Measurements from ENCODE around the gene ACCS.

The ACCS gene

GRCh38 chr11:44018127-44018521, 47.9 kb upstream of the ACCS start:
- no peak overlapping the region for H3K4me2 ChIP-seq (ENCODE audit: insufficient read depth, low read length, poor library complexity, severe bottlenecking)
- no peak overlapping the region for H4K8ac ChIP-seq (ENCODE audit: low read depth, low read length)
- H2AK5ac ChIP-seq (ENCODE audit: low read depth, low read length) = no peak overlapping the region
- no peaks in the 10 kb centered on the region for H3K4me1 ChIP-seq (ENCODE audit: control insufficient read depth in 2 of 2, insufficient read depth in 1 of 2, low read depth in 1 of 2, low read length in 2 of 2)
- no peaks in the 10 kb centered on the region for H3K79me1 ChIP-seq (ENCODE audit: low read depth, low read length)
- H3K36me3 ChIP-seq (replicated peaks in 1 of 2; ENCODE audit: control insufficient read depth in 2 of 2, insufficient read depth in 2 of 2, low read length in 2 of 2) = no peaks in the 10 kb centered on the region
- no peak overlapping the region for H3K4ac ChIP-seq (ENCODE audit: low read length)
- peak overlapping the region; percentile 3 for H3K9ac ChIP-seq (ENCODE audit: low read depth, low read length, poor library complexity)
- no peak overlapping the region for H3K27ac ChIP-seq (replicated peaks; ENCODE audit: low read length)
- no peak overlapping the region for H2AFZ ChIP-seq (ENCODE audit: low read length)
- H2BK15ac ChIP-seq (ENCODE audit: low read length) = peak overlapping the region; percentile 84
- H2BK5ac ChIP-seq (ENCODE audit: low read length) = no peak overlapping the region
- H2BK12ac ChIP-seq (ENCODE audit: low read length) = no peak overlapping the region
- WGBS, 2 donors (ENCODE audit: extremely low coverage in 2 of 2, insufficient read length in 2 of 2, insufficient replicate concordance in 1 of 2) = no CpG with 5 or more reads among the region's 4 CpGs
- H3K23ac ChIP-seq (ENCODE audit: low read depth, low read length, poor library complexity) = no peak overlapping the region
- no peak overlapping the region for H4K91ac ChIP-seq (ENCODE audit: low read depth, low read length, poor library complexity)
- DNase-seq (ENCODE audit: low spot score) = no peak
- peak overlapping the region; percentile 75 for H3K18ac ChIP-seq (ENCODE audit: low read length)
- H3K4me3 ChIP-seq (ENCODE audit: low read length in 2 of 2) = no peak overlapping the region
- H3K14ac ChIP-seq (ENCODE audit: low read length) = no peak overlapping the region
- no peaks in the 10 kb centered on the region for H3K9me3 ChIP-seq (replicated peaks in 1 of 2; ENCODE audit: control insufficient read depth in 2 of 2, insufficient read depth in 1 of 2, low read depth in 1 of 2, low read length in 2 of 2)
- no peaks in the 10 kb centered on the region for H3K27me3 ChIP-seq (ENCODE audit: control insufficient read depth in 3 of 3, insufficient read depth in 3 of 3, low read depth in 1 of 3, low read length in 3 of 3)
- peak overlapping the region; percentile 36 for H2BK120ac ChIP-seq (ENCODE audit: low read depth, low read length)

GRCh38 chr11:44018829-44019228, 47.2 kb upstream of the ACCS start:
- Histone ChIP-seq H2BK15ac (ENCODE audit: low read length) (no peak overlapping the region), H3K36me3 (replicated peaks in 1 of 2; ENCODE audit: control insufficient read depth in 2 of 2, insufficient read depth in 2 of 2, low read length in 2 of 2) (no peaks in the 10 kb centered on the region), H2BK120ac (ENCODE audit: low read depth, low read length) (no peak overlapping the region), H3K4me3 (ENCODE audit: low read length in 2 of 2) (no peak overlapping the region), H3K79me1 (ENCODE audit: low read depth, low read length) (no peaks in the 10 kb centered on the region), H3K14ac (ENCODE audit: low read length) (no peak overlapping the region), H4K8ac (ENCODE audit: low read depth, low read length) (no peak overlapping the region), H3K27me3 (ENCODE audit: control insufficient read depth in 3 of 3, insufficient read depth in 3 of 3, low read depth in 1 of 3, low read length in 3 of 3) (no peaks in the 10 kb centered on the region), H3K9ac (ENCODE audit: low read depth, low read length, poor library complexity) (no peak overlapping the region), H3K4me2 (ENCODE audit: insufficient read depth, low read length, poor library complexity, severe bottlenecking) (no peak overlapping the region), H3K27ac (replicated peaks; ENCODE audit: low read length) (no peak overlapping the region), H3K4me1 (ENCODE audit: control insufficient read depth in 2 of 2, insufficient read depth in 1 of 2, low read depth in 1 of 2, low read length in 2 of 2) (no peaks in the 10 kb centered on the region), H2AK5ac (ENCODE audit: low read depth, low read length) (no peak overlapping the region), H2BK12ac (ENCODE audit: low read length) (no peak overlapping the region), H3K4ac (ENCODE audit: low read length) (no peak overlapping the region), H3K9me3 (replicated peaks in 1 of 2; ENCODE audit: control insufficient read depth in 2 of 2, insufficient read depth in 1 of 2, low read depth in 1 of 2, low read length in 2 of 2) (no peaks in the 10 kb centered on the region), H2AFZ (ENCODE audit: low read length) (no peak overlapping the region), H4K91ac (ENCODE audit: low read depth, low read length, poor library complexity) (no peak overlapping the region), H3K18ac (ENCODE audit: low read length) (no peak overlapping the region), H2BK5ac (ENCODE audit: low read length) (no peak overlapping the region), H3K23ac (ENCODE audit: low read depth, low read length, poor library complexity) (no peak overlapping the region)
- no peak for DNase-seq (ENCODE audit: low spot score)
- WGBS, 2 donors (ENCODE audit: extremely low coverage in 2 of 2, insufficient read length in 2 of 2, insufficient replicate concordance in 1 of 2) = no CpG with 5 or more reads among the region's 2 CpGs

- Histone ChIP-seq H3K4me2 (ENCODE audit: insufficient read depth, low read length, poor library complexity, severe bottlenecking) (no peak overlapping the region), H3K4ac (ENCODE audit: low read length) (no peak overlapping the region), H3K4me3 (ENCODE audit: low read length in 2 of 2) (no peak overlapping the region), H3K9me3 (replicated peaks in 1 of 2; ENCODE audit: control insufficient read depth in 2 of 2, insufficient read depth in 1 of 2, low read depth in 1 of 2, low read length in 2 of 2) (no peaks in the 10 kb centered on the region), H3K4me1 (ENCODE audit: control insufficient read depth in 2 of 2, insufficient read depth in 1 of 2, low read depth in 1 of 2, low read length in 2 of 2) (peaks cover 0 to 3% of the 10 kb centered on the region in 2 donors), H2AK5ac (ENCODE audit: low read depth, low read length) (no peak overlapping the region), H2BK120ac (ENCODE audit: low read depth, low read length) (no peak overlapping the region), H2BK5ac (ENCODE audit: low read length) (no peak overlapping the region), H3K14ac (ENCODE audit: low read length) (no peak overlapping the region), H3K27ac (replicated peaks; ENCODE audit: low read length) (no peak overlapping the region), H2BK15ac (ENCODE audit: low read length) (no peak overlapping the region), H2BK12ac (ENCODE audit: low read length) (no peak overlapping the region), H4K91ac (ENCODE audit: low read depth, low read length, poor library complexity) (no peak overlapping the region), H2AFZ (ENCODE audit: low read length) (no peak overlapping the region), H3K23ac (ENCODE audit: low read depth, low read length, poor library complexity) (no peak overlapping the region), H3K36me3 (replicated peaks in 1 of 2; ENCODE audit: control insufficient read depth in 2 of 2, insufficient read depth in 2 of 2, low read length in 2 of 2) (no peaks in the 10 kb centered on the region), H3K27me3 (ENCODE audit: control insufficient read depth in 3 of 3, insufficient read depth in 3 of 3, low read depth in 1 of 3, low read length in 3 of 3) (no peaks in the 10 kb centered on the region), H3K9ac (ENCODE audit: low read depth, low read length, poor library complexity) (no peak overlapping the region), H3K79me1 (ENCODE audit: low read depth, low read length) (no peaks in the 10 kb centered on the region), H3K18ac (ENCODE audit: low read length) (no peak overlapping the region), H4K8ac (ENCODE audit: low read depth, low read length) (no peak overlapping the region)
- no peak for DNase-seq (ENCODE audit: low spot score)
- WGBS, 2 donors (ENCODE audit: extremely low coverage in 2 of 2, insufficient read length in 2 of 2, insufficient replicate concordance in 1 of 2) = no CpG with 5 or more reads among the region's 1 CpG
These were observed 41.1 kb upstream of the ACCS start for GRCh38 chr11:44024977-44025376.

GRCh38 chr11:44025727-44026126, 40.3 kb upstream of the ACCS start:
- Histone ChIP-seq H3K4ac (ENCODE audit: low read length) (no peak overlapping the region), H2BK12ac (ENCODE audit: low read length) (no peak overlapping the region), H4K8ac (ENCODE audit: low read depth, low read length) (no peak overlapping the region), H3K9ac (ENCODE audit: low read depth, low read length, poor library complexity) (no peak overlapping the region), H2AFZ (ENCODE audit: low read length) (no peak overlapping the region), H2BK120ac (ENCODE audit: low read depth, low read length) (no peak overlapping the region), H2AK5ac (ENCODE audit: low read depth, low read length) (no peak overlapping the region), H3K27me3 (ENCODE audit: control insufficient read depth in 3 of 3, insufficient read depth in 3 of 3, low read depth in 1 of 3, low read length in 3 of 3) (no peaks in the 10 kb centered on the region), H3K14ac (ENCODE audit: low read length) (no peak overlapping the region), H3K27ac (replicated peaks; ENCODE audit: low read length) (no peak overlapping the region), H3K18ac (ENCODE audit: low read length) (no peak overlapping the region), H3K4me1 (ENCODE audit: control insufficient read depth in 2 of 2, insufficient read depth in 1 of 2, low read depth in 1 of 2, low read length in 2 of 2) (peaks cover 4 to 7% of the 10 kb centered on the region in 2 donors), H3K79me1 (ENCODE audit: low read depth, low read length) (no peaks in the 10 kb centered on the region), H4K91ac (ENCODE audit: low read depth, low read length, poor library complexity) (no peak overlapping the region), H3K9me3 (replicated peaks in 1 of 2; ENCODE audit: control insufficient read depth in 2 of 2, insufficient read depth in 1 of 2, low read depth in 1 of 2, low read length in 2 of 2) (no peaks in the 10 kb centered on the region), H2BK5ac (ENCODE audit: low read length) (no peak overlapping the region), H3K23ac (ENCODE audit: low read depth, low read length, poor library complexity) (no peak overlapping the region), H3K4me3 (ENCODE audit: low read length in 2 of 2) (no peak overlapping the region), H2BK15ac (ENCODE audit: low read length) (no peak overlapping the region), H3K4me2 (ENCODE audit: insufficient read depth, low read length, poor library complexity, severe bottlenecking) (no peak overlapping the region), H3K36me3 (replicated peaks in 1 of 2; ENCODE audit: control insufficient read depth in 2 of 2, insufficient read depth in 2 of 2, low read length in 2 of 2) (no peaks in the 10 kb centered on the region)
- DNase-seq (ENCODE audit: low spot score) = no peak

All from neuronal stem cell (in vitro differentiated cells).